NCI-H748 (cell line): ENCODE measurements around the gene L1CAM.

Source experiments
- DNase-seq: peaks from one replicate; lab custom pipeline; 2025; ENCODE audit not compliant: unreplicated experiment; lab: John Stamatoyannopoulos, UW

Gene L1CAM

GRCh38 chrX:153905481-153906095 is 19.6 kb upstream of the L1CAM start:
- DNase-seq: no peak

GRCh38 chrX:153903991-153904957 is 18.3 kb upstream of the L1CAM start, which contains the start of gene AVPR2:
Gene AVPR2 (plus strand): TSS chrX:153904673. CDS start chrX:153905146, 473 bp downstream.
- no peak for DNase-seq

GRCh38 chrX:153903238-153903980 is 17.4 kb upstream of the L1CAM start:
- DNase-seq: no peak

- DNase-seq: no peak
These were observed 16.4 kb upstream of the L1CAM start for GRCh38 chrX:153902385-153902784.

DNA sequence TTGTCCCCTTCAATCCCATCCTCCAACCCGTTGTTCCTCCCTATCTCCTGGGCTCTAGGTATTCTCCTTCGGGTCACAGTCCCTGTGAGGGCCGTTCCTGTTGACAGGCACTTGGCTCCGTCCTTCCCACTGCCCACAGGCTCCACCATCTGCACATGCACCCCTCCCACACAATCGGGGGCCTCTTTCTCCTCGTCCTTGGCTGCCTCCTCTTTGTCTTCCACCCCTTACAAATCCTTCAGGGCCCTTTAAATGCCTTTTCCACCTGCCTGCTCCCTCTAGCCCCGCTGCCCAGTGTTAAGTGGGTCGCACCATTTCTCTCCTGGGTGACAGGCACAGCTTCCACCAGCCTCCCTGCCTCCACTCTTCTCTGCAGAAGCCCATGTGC is 15.8 kb upstream of the L1CAM start:
- no peak for DNase-seq

GRCh38 chrX:153900831-153901752 is 15.1 kb upstream of the L1CAM start:
- peak; percentile 47 for DNase-seq

GRCh38 chrX:153897899-153898298 is 11.9 kb upstream of the L1CAM start:
- no peak for DNase-seq

DNA sequence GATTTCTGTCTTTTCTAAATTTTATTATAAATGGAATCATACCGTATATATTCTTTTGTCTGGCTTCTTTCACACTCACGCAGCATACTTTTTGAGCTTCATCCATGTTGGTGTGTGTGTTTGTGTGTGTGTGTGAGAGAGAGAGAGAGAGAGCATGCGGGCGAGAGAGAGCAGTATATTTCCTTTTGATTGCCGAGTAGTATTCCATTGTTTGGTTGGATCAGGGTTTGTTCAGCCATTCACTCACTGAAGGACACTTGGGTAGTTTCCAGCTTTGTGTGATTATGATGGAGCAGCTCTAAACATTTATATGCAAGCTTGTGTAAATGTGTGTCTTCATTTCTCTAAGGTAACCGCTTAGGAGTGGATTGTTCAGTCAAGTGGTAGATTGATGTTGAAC is 3.1 kb upstream of the L1CAM start:
- peak; percentile 67 for DNase-seq

DNA sequence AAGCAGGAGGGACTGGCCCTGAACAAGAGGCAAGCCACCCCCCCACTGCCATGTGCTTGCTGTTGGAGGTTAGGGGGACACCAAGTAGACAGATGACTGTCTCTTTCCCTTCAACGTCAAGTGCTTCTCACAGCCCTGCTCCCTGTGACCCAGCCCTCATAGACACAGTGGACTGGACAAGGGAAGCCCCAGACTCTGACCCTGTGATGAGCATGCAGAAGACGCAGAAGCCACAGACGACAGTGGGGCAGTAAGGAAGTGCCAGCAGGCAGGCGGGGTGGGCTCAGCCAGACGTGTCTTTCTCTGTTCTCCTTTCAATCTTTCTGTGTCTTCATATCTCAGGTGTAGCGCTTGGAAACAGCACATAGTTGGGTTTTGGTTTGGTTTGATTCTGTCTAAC is 2.4 kb upstream of the L1CAM start:
- no peak for DNase-seq

GRCh38 chrX:153887385-153887784 is 1.4 kb upstream of the L1CAM start:
- DNase-seq: no peak

DNA sequence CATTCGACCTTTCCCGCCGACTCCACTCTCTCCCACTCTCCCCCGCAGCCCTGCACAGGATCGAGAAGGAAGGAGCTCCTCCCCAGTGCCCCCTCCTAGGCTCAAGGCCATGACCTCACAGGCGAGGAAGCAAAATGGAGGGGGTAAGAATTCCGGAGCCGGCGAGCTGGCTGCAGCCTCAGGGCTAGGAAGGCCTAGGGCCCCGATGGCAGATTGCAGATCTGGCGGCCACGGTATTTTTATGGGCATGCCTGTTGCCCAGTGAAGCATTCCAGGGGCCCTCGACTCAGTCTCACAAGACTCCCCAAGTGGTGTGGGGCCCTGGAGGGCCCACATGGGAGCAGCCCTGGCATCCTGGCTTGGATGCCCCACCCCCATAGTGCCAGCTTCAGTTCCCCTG is 942 bp upstream of the L1CAM start:
- no peak for DNase-seq

- peak; percentile 34 for DNase-seq
These were observed 675 bp downstream of the L1CAM start for GRCh38 chrX:153885208-153885787.

DNA sequence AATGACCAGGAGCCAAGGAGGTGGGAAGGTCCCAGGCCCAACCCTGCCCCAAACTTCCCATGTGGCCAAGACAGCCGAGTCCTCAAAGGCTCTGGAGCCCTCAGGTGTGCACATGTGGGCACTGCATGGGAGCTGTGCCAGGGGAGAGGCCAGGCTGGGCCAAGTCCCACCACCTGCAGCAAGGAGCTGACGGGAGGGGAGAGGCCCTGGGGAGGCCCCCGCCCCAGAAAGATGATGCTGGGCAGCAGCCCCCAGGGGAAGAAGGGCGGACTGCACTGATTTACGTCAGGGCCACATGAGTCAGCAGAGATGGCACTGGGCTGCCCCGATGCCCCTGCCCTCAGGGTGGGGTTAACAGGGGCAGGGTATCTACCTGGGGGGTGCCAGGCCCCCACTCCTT is 1.4 kb downstream of the L1CAM start:
- peak; percentile 30 for DNase-seq

GRCh38 chrX:153884136-153884535 is 1.8 kb downstream of the L1CAM start:
- DNase-seq: peak; percentile 37

DNA sequence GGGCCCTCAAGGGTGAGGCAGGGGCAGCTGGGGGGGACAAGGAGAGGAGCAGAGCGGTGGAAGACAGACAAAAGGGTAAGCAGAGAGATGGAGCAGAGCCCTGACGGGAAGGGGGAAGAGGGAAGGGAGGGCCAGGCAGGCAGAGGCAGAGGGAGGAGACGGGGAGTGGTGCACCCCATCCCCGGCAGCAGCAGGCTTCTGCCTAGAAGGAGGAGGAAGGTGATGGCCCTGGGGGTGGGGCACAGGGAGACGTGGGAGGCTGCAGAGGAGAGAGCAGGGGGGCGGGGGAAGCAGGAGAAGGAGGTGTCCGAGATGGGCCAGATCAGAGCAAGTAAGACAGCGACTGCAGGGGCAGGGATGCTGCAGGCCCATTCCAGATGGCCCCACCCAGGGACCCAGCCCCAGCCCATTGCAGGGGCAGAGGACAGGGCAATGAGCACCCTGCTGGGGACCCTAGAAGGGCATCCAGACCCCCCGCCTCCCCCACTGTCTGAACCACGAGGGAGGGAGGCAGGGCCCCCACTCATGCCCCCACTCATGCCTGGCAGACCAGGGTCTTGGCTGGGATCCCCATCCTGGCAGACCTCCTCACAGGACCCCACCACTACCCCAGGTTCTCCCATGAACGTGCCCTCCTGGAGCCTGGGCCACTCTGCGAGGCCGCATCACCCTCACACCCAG is 2.7 kb downstream of the L1CAM start:
- no peak for DNase-seq

GRCh38 chrX:153882557-153882956 is 3.4 kb downstream of the L1CAM start:
- DNase-seq: no peak

DNA sequence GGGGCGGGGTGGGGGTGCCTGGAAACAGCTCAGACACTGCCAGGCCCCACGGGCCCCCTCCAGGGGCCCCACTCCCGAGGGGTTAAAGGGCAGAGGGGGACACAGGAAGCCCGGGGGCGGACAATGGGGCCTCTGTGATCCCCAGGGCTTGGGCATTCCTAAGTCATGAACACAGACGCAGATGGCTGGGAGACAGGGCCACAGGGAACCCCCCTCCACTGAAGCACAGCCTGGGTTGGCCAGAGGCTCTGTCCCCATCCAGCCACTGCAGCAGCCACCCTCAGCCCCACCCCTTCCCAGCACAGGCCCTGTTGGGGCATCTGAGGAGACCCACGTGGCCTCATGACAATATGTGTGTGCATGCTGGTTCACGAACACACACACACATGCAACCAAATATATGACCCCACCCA is 3.9 kb downstream of the L1CAM start:
- no peak for DNase-seq

DNA sequence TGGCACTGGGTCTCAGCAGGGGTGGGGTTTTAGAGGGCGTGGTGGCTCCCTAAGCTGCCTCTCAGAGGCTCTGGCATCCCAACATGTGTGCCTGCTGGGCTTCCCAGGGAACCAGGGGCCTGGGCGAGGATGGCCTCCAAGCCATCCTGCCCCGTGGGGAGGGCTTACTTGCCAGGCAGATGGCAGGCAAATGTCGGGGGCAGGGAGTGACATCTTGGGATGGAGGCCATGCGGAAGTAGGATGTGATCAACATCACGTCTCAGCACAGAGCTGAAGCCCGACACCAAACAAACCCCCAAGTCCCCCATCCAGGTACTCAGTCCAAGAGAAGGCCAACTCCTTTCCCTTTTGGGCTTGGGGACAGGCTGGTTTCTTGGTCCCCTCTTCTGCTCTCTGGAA is 4.7 kb downstream of the L1CAM start:
- no peak for DNase-seq

DNA sequence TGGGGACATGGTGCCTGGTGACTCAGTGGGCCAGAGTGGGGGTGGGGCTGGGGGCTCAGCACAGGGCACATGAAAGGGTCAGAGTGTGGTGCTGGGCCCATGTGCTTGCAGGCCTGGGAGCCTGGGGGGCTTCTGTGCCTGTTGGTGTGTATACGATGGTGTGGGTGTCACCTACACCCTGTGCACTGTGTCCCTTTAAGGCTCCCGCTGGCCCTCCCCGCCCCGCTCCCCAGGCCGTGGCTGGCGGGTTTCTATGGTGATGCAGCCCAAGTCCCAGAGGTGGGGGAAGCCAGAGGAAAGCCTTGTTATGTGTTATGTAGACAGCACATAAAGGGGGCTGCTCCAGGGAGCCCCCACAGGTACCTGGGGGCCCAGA is 5.5 kb downstream of the L1CAM start:
- no peak for DNase-seq
